Islet of Langerhans (tissue), 1 donor: ENCODE results near the gene LPIN1.

Source experiments
- FAIRE-seq: peaks from one replicate; lab custom pipeline; 2011; peaks lifted over from hg19 to GRCh38; lab: Jason Lieb, UNC

Gene LPIN1, protein sequence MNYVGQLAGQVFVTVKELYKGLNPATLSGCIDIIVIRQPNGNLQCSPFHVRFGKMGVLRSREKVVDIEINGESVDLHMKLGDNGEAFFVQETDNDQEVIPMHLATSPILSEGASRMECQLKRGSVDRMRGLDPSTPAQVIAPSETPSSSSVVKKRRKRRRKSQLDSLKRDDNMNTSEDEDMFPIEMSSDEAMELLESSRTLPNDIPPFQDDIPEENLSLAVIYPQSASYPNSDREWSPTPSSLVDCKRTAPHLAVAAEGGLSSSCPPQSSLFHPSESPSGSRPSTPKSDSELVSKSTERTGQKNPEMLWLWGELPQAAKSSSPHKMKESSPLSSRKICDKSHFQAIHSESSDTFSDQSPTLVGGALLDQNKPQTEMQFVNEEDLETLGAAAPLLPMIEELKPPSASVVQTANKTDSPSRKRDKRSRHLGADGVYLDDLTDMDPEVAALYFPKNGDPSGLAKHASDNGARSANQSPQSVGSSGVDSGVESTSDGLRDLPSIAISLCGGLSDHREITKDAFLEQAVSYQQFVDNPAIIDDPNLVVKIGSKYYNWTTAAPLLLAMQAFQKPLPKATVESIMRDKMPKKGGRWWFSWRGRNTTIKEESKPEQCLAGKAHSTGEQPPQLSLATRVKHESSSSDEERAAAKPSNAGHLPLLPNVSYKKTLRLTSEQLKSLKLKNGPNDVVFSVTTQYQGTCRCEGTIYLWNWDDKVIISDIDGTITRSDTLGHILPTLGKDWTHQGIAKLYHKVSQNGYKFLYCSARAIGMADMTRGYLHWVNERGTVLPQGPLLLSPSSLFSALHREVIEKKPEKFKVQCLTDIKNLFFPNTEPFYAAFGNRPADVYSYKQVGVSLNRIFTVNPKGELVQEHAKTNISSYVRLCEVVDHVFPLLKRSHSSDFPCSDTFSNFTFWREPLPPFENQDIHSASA

DNA sequence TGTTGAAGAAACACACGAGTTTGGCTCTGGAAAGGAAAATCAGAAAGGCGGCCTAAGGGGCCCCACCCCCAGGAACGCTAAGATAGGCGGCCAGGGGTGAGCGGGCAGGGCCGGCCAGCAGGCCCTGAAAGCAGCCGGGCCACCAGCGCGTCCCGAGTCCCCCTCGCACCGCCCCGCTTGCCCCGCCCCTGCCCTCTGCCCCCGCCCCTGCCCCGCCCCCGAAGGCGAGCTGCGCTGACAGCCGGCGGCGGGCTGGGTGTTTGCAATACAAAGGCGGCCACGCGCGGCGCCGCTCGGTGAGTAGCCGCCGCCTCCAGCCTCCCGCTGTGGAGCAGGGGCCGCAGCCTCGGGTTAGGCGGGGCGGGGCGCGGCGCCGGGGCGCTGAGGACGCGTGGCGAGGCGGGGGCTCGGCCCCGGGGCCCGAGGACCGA is at the start of gene LPIN1:
LPIN1 (plus strand) TSS at position 257 of the 431 bp plus-strand sequence. CDS start 18,910 bp downstream, outside the sequence.
- no peak for FAIRE-seq

GRCh38 chr2:11696736-11697102 is 49.7 kb upstream of the LPIN1 start:
- FAIRE-seq, result no peak

DNA sequence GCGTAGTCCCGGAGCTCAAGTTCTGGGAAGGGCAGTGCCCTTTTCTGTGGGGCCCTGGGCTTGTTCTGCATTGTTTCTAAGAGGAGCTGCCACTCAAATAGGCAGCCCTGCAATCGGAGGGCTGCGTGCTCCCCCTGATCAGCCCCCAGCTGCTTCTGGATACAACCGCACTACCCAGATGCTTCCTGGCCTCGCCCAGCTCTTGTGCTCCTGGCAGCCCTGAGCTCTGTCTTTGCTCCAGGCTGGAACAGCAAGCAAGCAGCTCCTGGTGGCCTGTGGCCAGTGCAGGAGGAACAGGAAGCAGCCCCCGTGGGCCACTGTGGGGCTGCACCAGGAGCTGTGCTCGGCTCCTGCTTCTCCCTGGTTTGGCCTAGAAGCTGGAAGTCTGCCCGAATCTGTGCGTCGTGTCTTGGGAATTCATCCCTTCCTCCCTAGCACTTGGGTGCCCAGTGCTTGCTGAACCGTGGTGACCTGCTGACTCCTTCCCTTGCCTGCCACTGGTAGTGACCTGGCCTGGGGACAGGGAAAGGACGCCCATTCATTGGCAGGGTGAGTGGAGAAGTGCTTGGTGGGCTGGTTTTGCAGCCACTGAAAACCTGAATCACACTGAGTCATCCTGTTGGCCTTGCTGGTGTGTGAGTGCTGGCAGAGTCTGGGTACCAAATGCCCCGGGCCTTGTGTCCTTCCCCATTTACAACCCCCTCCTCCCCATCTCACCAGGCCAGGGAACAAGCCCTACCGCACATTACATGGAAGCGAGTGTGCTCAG is 49.1 kb upstream of the LPIN1 start:
- no peak for FAIRE-seq

DNA sequence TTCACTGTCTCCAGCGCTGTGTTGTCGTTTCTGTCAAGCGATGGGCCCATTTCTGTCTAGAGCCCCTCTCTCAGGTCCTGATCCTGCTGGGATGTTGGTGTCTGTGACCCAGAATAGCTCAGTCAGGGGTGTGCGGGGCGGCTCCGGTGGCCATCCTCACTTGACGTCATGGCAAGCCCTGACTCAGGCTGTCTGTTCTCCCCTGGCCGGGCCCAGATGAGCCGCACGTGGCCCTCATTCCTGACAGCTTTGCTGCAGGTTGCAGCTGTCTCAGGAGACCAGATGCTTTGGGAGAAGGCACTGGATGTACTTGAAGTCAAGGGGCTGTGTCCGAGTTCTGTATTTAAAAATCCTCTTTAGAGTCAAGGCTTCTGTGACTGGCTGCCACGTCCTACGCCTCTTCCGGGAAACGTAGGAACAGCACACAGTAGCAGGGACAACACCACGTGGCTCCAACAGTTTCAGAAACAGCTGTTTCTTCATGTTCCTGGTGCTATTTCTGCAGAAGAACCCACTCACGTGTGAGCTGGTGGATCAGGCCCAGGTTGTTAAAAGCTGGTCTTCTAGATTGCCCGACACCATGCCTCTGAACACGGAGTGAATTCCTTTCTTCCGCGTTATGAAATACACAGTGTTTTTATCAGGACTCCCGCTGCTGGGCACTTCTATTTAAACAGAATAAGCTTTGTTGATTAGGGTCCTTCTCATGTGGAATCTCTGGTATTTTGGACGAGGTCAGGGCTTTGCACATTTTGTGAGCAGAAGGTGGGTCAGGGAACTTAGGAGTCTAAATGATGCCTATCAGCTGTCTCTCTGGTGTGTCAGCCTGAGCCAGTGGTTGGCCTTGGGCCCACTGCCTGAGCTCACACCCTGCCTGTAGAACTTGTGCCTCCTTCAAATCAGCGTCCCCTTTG is 48.2 kb upstream of the LPIN1 start:
- FAIRE-seq, result no peak

DNA sequence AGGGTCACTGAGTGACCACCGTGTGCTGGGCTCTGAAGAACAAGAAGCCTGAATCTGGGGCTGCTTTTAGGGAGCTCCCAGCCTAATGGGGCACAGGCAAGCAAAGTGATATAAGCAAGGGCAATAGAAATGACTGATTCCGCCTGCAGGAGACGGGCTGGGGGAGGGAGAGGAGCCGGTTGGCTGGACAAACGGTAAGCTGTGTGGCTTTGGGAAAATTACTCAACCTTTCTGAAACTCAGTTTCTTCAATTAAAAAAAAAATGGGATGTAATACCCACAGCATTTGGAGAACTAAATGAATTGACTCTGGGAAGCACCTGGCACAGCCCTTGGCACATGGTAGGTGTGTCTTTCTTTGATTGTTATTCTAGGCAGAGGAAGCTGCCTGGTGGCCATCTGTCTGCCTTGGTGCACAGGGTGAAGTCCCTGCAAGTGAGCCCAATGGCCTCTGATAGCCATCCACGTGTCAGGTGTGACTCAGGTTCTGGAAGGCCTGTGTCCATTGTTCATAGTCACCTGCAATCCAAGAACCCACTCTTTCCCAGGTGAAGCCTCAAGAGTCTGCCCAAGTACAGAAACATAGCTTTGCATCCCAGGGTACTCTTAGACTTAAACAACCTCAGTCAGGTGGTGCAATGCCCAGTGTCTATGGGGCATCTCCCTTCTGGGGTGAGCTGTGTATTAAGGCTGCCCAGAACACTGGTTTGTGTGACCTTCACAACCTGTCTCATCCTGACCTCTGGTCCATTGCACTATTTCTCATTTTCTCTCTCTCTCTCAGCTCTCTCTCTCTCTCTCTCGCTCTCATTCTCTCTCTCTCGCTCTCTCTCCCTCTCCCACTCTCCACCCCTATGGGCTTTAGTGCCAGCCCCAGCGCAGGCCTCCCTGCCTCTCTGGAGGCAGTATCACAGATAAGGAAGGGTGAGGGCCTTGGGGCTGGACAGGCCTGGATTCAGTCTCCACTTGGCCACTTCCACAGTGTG is 46.5 kb upstream of the LPIN1 start:
- FAIRE-seq, result no peak

DNA sequence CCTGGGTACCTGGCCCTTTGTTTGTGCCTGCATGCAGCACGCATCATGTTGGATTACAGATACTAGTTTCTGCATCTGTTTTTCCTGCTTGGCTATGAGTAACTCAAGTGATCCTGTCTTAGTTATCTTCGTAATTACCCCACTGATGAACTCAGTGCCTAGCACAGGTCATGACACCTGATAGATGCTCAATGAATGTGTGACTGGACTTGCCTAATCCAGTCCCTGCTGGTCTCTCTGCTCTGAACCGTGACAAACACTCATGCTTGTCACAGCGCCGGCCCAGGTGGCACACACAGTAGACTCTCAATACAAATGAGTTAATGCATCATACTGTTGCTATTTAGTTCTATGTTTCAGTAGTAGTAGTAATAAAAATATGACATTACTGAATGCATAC is 45.2 kb upstream of the LPIN1 start:
- no peak for FAIRE-seq

- FAIRE-seq, result no peak
These were observed 44.6 kb upstream of the LPIN1 start for GRCh38 chr2:11701751-11702301.

- FAIRE-seq, result no peak
These were observed 43.5 kb upstream of the LPIN1 start for GRCh38 chr2:11702946-11703345.

DNA sequence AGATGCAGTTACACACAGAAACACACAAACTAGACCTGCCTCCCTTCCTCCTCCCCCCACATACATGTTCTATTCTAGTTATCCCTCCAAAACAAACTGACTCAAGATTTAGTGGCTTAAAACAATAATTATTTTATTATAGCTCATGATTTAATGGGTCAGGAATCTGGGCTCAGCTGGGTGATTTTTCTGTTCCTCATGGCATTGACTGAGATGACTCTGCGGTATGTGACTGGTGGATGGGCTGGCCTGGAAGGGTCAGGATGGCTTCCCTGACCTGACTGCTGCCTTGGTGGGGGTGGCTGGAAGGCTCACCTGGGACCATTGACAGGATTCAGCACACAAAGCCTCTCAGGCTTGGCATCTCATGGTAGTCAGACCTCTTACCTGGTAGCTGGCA is 42.7 kb upstream of the LPIN1 start:
- no peak for FAIRE-seq

- FAIRE-seq, result no peak
These were observed 41.4 kb upstream of the LPIN1 start for GRCh38 chr2:11705063-11705462.

GRCh38 chr2:11705711-11706110 is 40.7 kb upstream of the LPIN1 start:
- no peak for FAIRE-seq

- no peak for FAIRE-seq
These were observed 38.3 kb upstream of the LPIN1 start for GRCh38 chr2:11708106-11708505.

GRCh38 chr2:11709293-11709692 is 37.1 kb upstream of the LPIN1 start:
- FAIRE-seq, result no peak

GRCh38 chr2:11710210-11710609 is 36.2 kb upstream of the LPIN1 start:
- no peak for FAIRE-seq

GRCh38 chr2:11710632-11711353 is 35.6 kb upstream of the LPIN1 start:
- no peak for FAIRE-seq

- no peak for FAIRE-seq
These were observed 35.1 kb upstream of the LPIN1 start for GRCh38 chr2:11711354-11711716.

DNA sequence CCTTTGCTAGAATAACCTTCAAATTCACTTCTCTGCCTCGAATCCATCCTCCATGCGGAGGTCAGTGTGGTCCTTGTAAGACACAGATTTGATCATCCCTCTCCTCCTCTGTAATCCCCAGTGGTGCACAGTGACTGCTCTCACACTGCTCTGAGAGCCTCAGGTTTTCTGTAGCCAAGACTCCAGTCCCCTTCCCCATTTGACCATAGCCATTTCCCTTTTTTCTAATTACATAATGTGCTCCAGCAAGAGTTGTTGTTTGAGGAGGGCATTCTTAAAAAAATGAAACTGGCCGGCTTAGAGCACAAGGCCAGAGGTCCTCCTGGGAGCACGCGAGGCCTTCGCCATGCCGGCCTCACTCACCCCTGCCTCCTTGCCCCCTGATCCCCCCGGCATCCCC is 34.7 kb upstream of the LPIN1 start:
- FAIRE-seq, result no peak

DNA sequence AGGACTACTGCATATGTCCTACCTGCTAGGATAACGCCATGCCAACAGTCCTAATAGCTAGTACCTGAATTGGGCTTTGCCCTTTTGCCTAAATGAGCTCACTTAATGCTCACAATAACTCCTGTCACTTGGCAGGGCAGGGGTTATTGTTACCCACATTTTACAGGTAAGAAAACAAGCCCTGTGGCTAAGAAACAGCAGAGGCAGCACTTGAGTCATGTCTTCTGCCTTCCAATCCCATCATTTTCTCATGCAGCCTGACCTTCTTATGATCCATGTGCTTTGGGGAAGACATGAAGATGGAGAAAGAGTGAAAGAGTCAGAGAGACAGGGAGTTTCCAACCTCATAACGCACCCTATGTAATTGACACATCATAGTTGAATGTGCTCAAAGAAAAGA is 33.6 kb upstream of the LPIN1 start:
- FAIRE-seq, result no peak

GRCh38 chr2:11713815-11714214 is 32.6 kb upstream of the LPIN1 start:
- FAIRE-seq, result no peak
